ENCODE data around the gene B3GALNT2.
A peak's percentile ranks its signal among the peaks of the same experiment; 100 is the strongest.
"Not testable (repeated sequence)": the region's sequence is repeated elsewhere in the genome, so short reads cannot be mapped to it uniquely, and the experiment has no call there.

B3GALNT2 gene

GRCh38 chr1:235485558-235485957, 18.7 kb downstream of the B3GALNT2 start:
- DNase-seq (ENCODE audit: insufficient read length, low spot score) (no peak), FAIRE-seq (no peak)
- TF ChIP-seq CTCF (IDR thresholded peaks at IDR 0.05; ENCODE audit: insufficient read depth, missing control alignments): no peak

- no peak for TF ChIP-seq CTCF (IDR thresholded peaks at IDR 0.05; ENCODE audit: insufficient read depth, missing control alignments)
- no peak for DNase-seq (ENCODE audit: insufficient read length, low spot score)
- FAIRE-seq: no peak
Measured at GRCh38 chr1:235483090-235483489, 21.2 kb downstream of the B3GALNT2 start.

- FAIRE-seq (no peak), DNase-seq (ENCODE audit: insufficient read length, low spot score) (no peak)
- TF ChIP-seq CTCF (IDR thresholded peaks at IDR 0.05; ENCODE audit: insufficient read depth, missing control alignments): no peak
Measured at GRCh38 chr1:235473806-235474205, 30.4 kb downstream of the B3GALNT2 start.

- DNase-seq (ENCODE audit: insufficient read length, low spot score): no peak
- no peak for TF ChIP-seq CTCF (IDR thresholded peaks at IDR 0.05; ENCODE audit: insufficient read depth, missing control alignments)
- FAIRE-seq: peak; percentile 51
Measured at GRCh38 chr1:235470741-235471439, 33.4 kb downstream of the B3GALNT2 start.

- not testable (repeated sequence) for DNase-seq (ENCODE audit: insufficient read length, low spot score); FAIRE-seq
Measured at GRCh38 chr1:235469897-235470296, 34.4 kb downstream of the B3GALNT2 start.

- peak; percentile 82 for FAIRE-seq
- no peak for DNase-seq (ENCODE audit: insufficient read length, low spot score)
- no peak for TF ChIP-seq CTCF (IDR thresholded peaks at IDR 0.05; ENCODE audit: insufficient read depth, missing control alignments)
Measured at GRCh38 chr1:235468970-235469369, 35.3 kb downstream of the B3GALNT2 start.

- no peak for DNase-seq (ENCODE audit: insufficient read length, low spot score)
- FAIRE-seq: no peak
Measured at GRCh38 chr1:235468004-235468403, 36.2 kb downstream of the B3GALNT2 start.

More at GRCh38 chr1:235468004-235468403, 36.2 kb downstream of the B3GALNT2 start:
- no peak for TF ChIP-seq CTCF (IDR thresholded peaks at IDR 0.05; ENCODE audit: insufficient read depth, missing control alignments)

Measured in D721Med (cell line).